PC-3 (cell line): ENCODE data around the gene OXCT2.
"Not testable (repeated sequence)": the region's sequence is repeated elsewhere in the genome, so short reads cannot be mapped to it uniquely, and the experiment has no call there.

Experiments
- EZH2 ChIP-seq: fragments of 300-600 bp; sonication (generic); IDR thresholded peaks from one replicate; pipeline ENCODE4 v1.6.1; 2017; ENCODE audit warnings: antibody characterized with exemption, mild to moderate bottlenecking, low read length; ENCODE audit not compliant: unreplicated experiment
- EZH2phosphoT487 ChIP-seq: fragments of 300-600 bp; sonication (generic); IDR thresholded peaks from 2 replicates; pipeline ENCODE4 v1.6.1; 2018; ENCODE audit warnings: mild to moderate bottlenecking, antibody characterized with exemption, low read length, borderline replicate concordance
- TF ChIP-seq, protein P1 (sequence below): fragments of 300-600 bp; sonication (generic); conservative IDR thresholded peaks from 2 replicates; pipeline ENCODE4 v1.5.1; 2017; ENCODE audit warnings: antibody characterized with exemption, low read depth, mild to moderate bottlenecking, low read length

- TF ChIP-seq, protein P1, sequence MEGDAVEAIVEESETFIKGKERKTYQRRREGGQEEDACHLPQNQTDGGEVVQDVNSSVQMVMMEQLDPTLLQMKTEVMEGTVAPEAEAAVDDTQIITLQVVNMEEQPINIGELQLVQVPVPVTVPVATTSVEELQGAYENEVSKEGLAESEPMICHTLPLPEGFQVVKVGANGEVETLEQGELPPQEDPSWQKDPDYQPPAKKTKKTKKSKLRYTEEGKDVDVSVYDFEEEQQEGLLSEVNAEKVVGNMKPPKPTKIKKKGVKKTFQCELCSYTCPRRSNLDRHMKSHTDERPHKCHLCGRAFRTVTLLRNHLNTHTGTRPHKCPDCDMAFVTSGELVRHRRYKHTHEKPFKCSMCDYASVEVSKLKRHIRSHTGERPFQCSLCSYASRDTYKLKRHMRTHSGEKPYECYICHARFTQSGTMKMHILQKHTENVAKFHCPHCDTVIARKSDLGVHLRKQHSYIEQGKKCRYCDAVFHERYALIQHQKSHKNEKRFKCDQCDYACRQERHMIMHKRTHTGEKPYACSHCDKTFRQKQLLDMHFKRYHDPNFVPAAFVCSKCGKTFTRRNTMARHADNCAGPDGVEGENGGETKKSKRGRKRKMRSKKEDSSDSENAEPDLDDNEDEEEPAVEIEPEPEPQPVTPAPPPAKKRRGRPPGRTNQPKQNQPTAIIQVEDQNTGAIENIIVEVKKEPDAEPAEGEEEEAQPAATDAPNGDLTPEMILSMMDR, result not testable (repeated sequence)
- not testable (repeated sequence) for TF ChIP-seq EZH2, EZH2phosphoT487
Measured at GRCh38 chr1:39787108-39787375, 15.9 kb upstream of the OXCT2 start.
